GM21447 (cell line): ENCODE data around the gene SSTR1.

Experiments
- ATAC-seq: cut with Tn5 transposase; IDR thresholded peaks from one replicate; pipeline ENCODE4 v1.9.1; 2021; ENCODE audit not compliant: unreplicated experiment

SSTR1 gene

DNA sequence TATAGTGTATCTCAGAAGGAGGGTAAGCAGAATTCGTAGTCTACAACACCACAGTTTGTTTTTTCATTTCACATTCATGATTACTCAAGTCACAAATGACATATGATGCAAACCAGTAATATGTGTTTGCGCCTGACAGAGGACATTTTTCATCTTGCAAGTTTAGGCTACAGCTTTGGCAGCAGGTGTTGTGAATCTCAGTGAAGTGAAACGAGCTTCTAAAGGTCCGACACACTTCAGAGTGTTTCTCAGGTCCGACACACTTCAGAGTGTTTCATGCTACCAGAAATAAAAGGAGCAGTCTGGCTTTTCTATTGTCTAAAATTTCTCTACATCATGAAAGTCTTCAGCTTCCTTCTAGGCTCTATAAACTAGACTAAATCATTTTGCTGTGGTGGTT lies 25.5 kb downstream of the SSTR1 start:
- ATAC-seq: no peak

DNA sequence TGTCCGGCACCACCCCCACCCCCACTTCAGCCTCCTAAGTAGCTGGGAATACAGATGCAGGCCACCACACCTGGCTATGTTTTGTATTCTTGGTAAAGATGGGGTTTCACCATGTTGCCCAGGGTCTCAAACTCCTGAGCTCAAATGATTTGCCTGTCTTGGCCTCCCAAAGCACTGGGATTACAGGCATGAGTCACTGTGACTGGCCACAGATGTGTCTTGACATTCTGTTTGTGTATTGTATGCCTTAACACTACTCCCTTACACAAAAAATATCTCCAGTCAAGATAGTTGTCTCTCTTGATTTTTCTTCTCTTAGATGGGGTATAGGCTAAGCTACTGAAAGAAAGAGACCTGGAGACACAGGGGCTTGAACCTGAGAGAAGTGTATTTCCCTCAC lies 30.6 kb downstream of the SSTR1 start:
- no peak for ATAC-seq

DNA sequence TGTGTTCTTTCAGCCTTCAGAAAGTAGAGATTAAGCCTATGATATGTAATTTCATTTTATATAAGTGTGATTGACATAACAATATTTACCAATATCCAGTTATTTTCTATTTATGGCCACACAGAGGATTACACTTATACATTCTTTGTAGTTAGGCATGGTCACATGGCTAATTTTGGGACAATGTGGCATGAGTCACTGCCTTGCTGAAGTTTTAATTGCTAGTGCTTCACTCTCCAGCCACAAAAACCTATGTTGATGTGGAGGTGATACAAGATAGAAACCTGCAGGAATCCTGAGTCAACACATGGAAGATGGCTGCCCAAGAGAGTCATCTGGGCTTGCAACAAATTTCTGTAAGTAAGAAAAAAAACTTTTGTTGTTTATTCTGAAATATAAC lies 31.2 kb downstream of the SSTR1 start:
- ATAC-seq: no peak

DNA sequence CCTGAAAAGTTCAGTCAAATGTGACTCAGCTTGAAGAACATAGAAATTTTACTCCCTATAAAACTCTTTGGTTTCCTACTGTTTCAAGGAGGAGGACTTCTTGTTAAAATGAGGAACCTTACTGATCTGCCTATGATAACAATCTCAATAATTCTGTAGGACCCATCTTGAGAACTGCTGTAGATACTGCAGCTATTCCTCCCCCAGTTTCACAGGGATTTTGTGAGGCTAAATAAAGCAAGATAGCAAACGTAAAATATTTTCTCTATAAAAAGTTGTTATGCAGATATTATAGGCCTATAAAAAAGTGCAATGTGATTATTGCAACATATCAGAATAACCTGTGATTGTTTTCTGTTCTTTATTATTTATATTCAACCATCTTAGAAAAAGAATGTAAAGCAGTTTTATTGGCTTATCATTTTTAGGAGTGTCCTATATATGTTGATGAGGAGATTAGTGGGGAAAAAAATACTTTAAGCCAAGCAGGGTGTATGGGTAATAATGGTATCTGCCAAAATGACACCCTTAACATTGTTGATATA lies 36.1 kb downstream of the SSTR1 start:
- no peak for ATAC-seq

DNA sequence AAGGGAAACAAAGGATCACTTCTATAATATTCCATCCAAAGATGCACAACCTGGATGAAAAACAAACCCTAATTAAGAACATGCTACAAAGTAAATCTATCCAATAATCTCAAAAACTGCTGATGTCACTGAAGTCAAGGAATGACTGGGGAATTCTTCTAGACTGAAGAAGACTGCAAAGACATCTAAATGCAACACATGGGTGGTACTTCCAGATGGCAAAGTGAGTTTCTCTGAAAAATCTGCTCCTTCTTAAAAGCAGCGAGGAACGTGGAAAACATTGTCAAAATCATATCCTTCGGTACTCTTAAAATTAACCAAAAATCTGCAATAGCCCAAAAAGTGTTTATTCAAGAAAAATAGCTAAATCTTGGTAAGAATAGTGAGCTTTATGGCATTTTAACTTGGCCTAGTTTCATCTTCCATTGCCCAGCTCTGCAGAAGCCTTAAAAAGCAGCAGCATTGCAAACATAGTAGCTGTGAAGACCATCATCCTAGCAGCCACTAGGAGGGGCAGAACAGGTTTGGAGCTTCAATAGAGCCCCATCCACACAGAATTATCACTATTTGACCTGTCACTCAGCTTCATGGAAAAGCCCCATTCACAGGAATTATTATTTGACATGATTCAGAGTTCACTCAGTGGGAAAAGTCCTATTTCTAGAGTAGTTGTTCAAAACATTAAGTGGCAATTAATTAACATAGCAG lies 40.8 kb downstream of the SSTR1 start:
- ATAC-seq: no peak

DNA sequence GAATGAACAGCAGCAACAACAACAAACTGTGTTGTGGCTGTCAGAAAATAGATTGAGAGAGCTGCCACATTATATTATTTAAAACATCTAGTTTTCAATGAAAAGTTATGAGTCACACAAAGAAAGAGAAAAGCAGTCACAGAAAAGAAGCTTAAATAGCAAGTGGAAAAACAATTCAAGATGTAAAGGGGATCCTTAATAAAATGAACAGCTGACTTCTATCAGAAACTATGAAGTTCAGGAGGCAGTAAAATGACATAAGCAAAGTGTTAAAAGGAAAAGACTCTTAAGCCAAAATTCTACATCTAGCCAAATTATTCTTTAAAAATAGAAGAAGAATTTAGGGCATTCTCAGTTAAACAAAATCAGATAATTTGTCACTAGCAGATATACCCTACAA lies 42.6 kb downstream of the SSTR1 start:
- no peak for ATAC-seq

DNA sequence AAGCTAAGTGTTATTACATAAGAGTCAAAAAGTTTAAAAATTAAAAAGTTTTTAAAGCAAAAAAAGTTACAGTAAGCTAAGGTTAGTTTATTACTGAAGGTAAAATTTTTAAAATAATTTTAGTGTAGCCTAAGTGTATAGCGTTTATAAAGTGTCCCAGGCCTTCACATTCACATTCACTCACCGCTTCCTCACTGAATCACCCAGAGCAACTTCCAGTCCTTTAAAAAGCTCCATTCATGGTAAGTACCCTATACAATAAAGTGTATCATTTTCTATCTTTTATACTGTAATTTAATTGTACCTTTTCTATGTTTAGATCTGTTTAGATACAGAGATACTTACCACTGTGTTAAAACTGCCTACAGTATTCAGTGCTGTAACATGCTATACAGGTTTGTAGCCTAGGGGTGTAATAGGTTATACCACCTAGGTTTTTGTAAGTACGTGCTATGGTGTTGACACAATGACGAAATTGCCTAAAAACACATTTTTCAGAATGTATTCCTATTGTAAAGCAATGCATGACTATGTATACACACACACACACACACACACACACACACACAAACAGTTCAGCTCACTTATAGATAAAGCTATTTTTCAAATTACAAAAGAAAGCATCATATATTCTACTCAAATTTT lies 44.5 kb downstream of the SSTR1 start:
- ATAC-seq: no peak

DNA sequence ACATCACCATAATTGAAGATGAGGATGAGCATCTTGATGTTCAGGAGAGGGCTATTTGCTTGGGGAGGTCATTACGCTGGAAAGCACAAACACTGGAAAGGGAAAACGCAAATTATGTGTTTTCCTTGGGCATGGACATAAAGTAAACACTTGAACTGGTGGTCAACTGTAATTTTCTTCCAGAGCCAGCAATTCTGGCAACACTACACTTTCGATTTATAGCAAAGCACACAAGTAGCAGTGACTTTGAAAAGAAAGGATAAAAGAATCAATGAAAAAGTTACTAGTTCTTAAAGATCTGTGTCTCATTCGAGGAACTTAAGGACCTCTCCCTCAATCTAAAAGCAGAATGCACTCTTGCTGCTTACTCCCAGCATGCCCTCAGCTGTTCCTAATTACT lies 46.0 kb downstream of the SSTR1 start:
- ATAC-seq: no peak

DNA sequence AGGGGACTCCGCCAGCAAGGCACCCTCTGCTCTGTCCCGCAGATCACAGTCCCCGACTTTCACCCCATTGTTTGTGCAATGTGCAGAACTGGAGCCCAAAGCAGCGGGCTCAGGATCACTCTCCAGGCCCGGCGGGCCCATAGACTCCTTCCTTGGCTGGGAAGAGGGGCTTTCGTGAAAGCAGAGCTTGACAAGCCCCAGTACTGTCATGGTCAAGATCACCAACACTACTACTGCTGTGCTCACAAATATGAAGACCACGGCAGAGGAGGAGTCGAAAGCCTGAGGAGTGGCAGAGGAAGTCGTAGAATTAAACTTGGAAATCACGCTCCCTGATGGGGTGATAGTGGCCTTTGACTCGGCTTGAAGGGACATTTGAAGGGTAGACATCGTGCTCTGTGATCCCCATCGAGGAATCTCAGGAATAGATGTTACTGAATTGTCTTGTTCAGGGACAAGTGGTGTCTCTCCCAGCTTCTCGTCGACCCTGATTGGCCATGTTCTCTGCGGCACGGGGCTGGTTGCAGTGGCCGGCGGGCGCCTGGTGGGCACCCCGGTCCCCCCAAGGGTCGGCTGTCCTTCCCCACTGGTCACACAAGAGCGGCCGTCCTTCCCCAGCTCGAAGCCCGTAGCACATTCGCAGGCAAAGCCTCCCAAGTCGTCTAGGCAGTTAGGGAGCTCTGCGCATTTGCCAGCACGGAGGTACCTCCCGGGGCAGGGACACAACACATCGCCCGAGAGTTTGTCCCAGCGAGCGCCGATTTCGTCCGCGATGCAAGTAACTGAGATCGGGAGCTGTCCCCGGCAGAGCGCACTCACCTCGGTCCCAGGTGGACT lies 47.1 kb downstream of the SSTR1 start:
- ATAC-seq: no peak

DNA sequence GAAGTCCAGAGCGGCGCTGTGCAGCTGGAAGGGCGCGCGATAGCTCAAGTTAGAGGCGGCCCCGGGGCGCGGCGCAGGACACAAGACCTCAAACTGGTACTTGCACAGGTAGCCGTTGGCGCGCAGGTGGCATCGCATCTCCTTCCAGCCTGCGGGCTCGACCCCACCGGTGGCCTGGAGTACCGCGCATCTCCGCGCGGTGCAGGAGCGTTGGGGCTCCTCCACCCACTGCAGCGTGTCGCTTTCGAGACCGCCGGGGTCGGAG lies 47.6 kb downstream of the SSTR1 start:
- ATAC-seq: no peak

DNA sequence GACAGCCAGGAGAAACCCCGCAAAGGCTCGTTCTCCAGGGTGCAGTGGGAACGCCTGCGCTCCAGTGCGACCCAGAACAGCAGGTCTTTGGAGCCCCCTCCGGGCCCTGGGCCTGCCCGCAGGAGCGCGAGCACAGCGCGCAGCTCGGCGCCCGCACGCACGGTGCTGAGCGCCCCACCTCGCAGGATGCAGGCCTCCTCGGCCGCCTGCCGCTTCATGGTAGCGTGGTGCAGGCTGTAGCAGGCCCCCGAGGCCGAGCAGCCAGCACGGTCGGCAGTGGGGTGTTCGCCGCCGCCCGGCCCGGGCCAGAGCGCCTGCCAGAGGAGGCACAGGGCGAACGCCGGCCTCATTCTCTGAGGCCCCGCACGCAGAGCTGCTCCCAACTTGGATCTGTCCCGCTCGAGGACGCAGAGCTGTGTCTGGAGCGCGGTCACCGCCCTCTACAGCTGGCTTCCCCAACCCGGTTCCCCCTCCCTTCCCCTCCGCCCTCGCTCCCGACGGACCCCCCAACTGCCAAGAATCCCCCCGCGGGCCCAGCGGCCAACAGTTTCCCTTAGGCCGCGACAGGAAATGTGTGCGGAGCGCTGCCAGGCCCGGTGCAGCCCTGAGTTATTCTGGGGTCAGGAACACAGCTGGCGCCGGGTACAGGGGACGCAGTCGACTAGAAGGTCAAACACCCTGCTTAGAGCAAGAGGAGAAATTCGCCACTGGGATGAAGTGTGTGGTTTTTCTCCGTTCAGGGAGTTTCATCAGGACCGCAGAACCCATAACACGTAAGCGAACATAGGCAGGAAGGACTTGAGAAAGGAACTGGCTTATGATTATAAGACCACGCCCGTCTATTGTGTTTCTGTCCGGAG lies 48.2 kb downstream of the SSTR1 start, which contains the start of gene CLEC14A:
Gene CLEC14A (minus strand): TSS at position 421 of the 860 bp plus-strand sequence. CDS start 71 bp downstream, at position 350.
- no peak for ATAC-seq

DNA sequence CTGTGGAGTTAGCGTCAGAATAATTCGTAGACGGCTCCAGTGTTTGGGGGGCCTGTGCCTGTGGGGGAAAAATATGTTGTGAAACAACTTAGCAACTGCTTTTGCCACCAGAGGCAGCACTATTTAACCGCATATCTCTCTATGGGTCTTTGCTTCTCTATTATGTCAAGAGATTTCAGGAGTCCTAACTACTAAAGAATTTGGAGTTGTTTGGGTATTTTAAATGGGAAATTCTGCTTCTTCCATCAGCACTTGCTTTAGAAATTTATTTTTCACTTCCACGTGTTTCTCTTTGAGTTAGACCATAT lies 48.8 kb downstream of the SSTR1 start:
- ATAC-seq: no peak

DNA sequence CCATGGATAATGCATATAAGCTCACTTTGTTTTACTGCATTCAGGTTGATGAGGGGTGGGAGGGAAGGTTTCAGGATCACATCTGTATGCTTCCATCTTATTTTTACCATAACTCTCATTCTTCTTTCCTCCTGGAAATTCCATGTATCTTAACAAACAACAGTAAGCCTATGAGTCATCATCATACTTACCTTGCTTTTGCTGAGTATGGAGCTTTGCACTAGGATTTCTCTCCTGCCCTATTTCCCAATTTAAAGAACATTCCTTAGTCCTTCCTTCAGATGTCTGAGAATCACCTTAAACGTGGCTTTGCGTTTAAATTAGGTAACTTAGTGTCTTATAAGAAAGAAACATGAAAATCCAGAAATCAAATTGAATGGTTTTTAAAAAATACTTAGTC lies 49.8 kb downstream of the SSTR1 start:
- no peak for ATAC-seq

DNA sequence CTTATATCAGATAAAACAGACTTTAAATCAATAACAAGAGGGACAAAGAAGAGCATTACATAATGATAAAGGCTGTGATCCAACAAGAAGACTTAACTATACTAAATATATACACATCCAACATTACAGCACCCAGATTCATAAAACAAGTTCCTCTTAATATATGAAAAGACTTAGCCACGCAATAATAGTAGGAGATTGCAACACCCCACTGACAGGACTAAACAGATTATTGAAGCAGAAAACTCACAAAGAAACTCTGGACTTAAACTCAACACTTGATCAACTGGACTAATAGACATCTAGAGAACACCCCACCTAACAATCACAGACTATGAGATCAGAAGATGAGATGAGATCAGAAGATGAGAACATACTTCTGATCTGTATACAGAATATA lies 53.9 kb downstream of the SSTR1 start:
- ATAC-seq: no peak
